NOMO-1 (cell line): Measurements from ENCODE around the gene NKX2-2.
"Not testable (repeated sequence)": the region's sequence is repeated elsewhere in the genome, so short reads cannot be mapped to it uniquely, and the experiment has no call there.

Experiments
- DNase-seq, 2 experiments: peaks; one replicate each; lab custom pipeline; 2025; ENCODE audit not compliant: unreplicated experiment in 2 of 2; lab: John Stamatoyannopoulos, UW

NKX2-2 gene

GRCh38 chr20:21509597-21510371 lies 4.1 kb downstream of the NKX2-2 start:
- DNase-seq: no peak

GRCh38 chr20:21509079-21509596 lies 4.7 kb downstream of the NKX2-2 start:
- no peak for DNase-seq

- no peak for DNase-seq
Measured at GRCh38 chr20:21508230-21509078, 5.4 kb downstream of the NKX2-2 start.

- DNase-seq: no peak
Measured at GRCh38 chr20:21507400-21508229, 6.2 kb downstream of the NKX2-2 start.

- peak; percentile 31 to 68 for DNase-seq
Measured at GRCh38 chr20:21505810-21506530, 7.9 kb downstream of the NKX2-2 start.

GRCh38 chr20:21505161-21505809 lies 8.6 kb downstream of the NKX2-2 start:
- peak; percentile 21 to 26 for DNase-seq

GRCh38 chr20:21504323-21504722 lies 9.5 kb downstream of the NKX2-2 start:
- no peak for DNase-seq

- no peak for DNase-seq
Measured at GRCh38 chr20:21503345-21503744, 10.5 kb downstream of the NKX2-2 start.

- no peak for DNase-seq
Measured at GRCh38 chr20:21501184-21501583, 12.7 kb downstream of the NKX2-2 start.

- DNase-seq: no peak
Measured at GRCh38 chr20:21500599-21500998, 13.3 kb downstream of the NKX2-2 start.

GRCh38 chr20:21499641-21500040 lies 14.2 kb downstream of the NKX2-2 start:
- no peak for DNase-seq

- no peak for DNase-seq
Measured at GRCh38 chr20:21498635-21499034, 15.2 kb downstream of the NKX2-2 start.

- no peak for DNase-seq
Measured at GRCh38 chr20:21498195-21498594, 15.7 kb downstream of the NKX2-2 start.

- no peak for DNase-seq
Measured at GRCh38 chr20:21496452-21496851, 17.4 kb downstream of the NKX2-2 start.

- no peak for DNase-seq
Measured at GRCh38 chr20:21493049-21493448, 20.8 kb downstream of the NKX2-2 start.

- no peak for DNase-seq
Measured at GRCh38 chr20:21490105-21490504, 23.8 kb downstream of the NKX2-2 start.

- not testable (repeated sequence) for DNase-seq
Measured at GRCh38 chr20:21480144-21480543, 33.7 kb downstream of the NKX2-2 start.

- no peak for DNase-seq
Measured at GRCh38 chr20:21465799-21466198, 48.1 kb downstream of the NKX2-2 start.

- DNase-seq: no peak
Measured at GRCh38 chr20:21464916-21465315, 48.9 kb downstream of the NKX2-2 start.
